Activated CD4-positive, alpha-beta T cell treated with anti-CD3 and anti-CD28 coated beads for 36 hours (primary cell): ENCODE measurements around the gene MRPL19. TPM values are rescaled to one million over a fixed set of nuclear protein-coding genes. Genes with fewer than 3 reads are reported as not detected.

Source experiments
- ATAC-seq: fragments of 200-7000 bp; cut with Tn5 transposase; one replicate; pipeline ENCODE4 v1.10.0; 2021; ENCODE audit warnings: mild to moderate bottlenecking, moderate library complexity
- CTCF ChIA-PET: fragments of 350-600 bp; sonication (Branson Sonifier 250); formaldehyde crosslinking; loops from one replicate; lab custom pipeline; 2021; ENCODE audit warnings: antibody characterized with exemption; lab: Charles Lee
- POLR2A ChIA-PET: fragments of 350-600 bp; sonication (Branson Sonifier 250); formaldehyde crosslinking; loops from one replicate; lab custom pipeline; 2021; ENCODE audit warnings: antibody characterized with exemption, inconsistent platforms; lab: Charles Lee
- DNase-seq: peaks from one replicate; pipeline ENCODE4 v3.0.0-alpha.2; 2020
- H3K27ac Mint-ChIP-seq: one replicate; pipeline ENCODE4 v1.8.0; 2021; ENCODE audit warnings: mixed read lengths
- H3K27me3 Mint-ChIP-seq: one replicate; pipeline ENCODE4 v1.8.0; 2021; ENCODE audit warnings: mixed read lengths
- H3K36me3 Mint-ChIP-seq: one replicate; pipeline ENCODE4 v1.8.0; 2021; ENCODE audit warnings: low read depth, mixed read lengths
- H3K4me1 Mint-ChIP-seq: one replicate; pipeline ENCODE4 v1.8.0; 2021; ENCODE audit warnings: mixed read lengths
- H3K4me3 Mint-ChIP-seq: one replicate; pipeline ENCODE4 v1.8.0; 2021; ENCODE audit warnings: mild to moderate bottlenecking, moderate library complexity, mixed read lengths
- H3K9me3 Mint-ChIP-seq: one replicate; pipeline ENCODE4 v1.8.0; 2021; ENCODE audit warnings: low read depth, mixed read lengths
- intact Hi-C, 2 experiments: fragments of 100-400 bp; cut with DNase I in 1 of 2; cut with micrococcal nuclease in 1 of 2; formaldehyde crosslinking; loops; one replicate each; pipeline versions ENCODE4 v1.14.2 to v1.15.1; 2022 to 2024; cut with DNase I, micrococcal nuclease
- total RNA-seq, 2 experiments: library from RNA; stranded (reverse); gene quantifications; one replicate each; pipeline ENCODE4 v1.2.3, GENCODE V29; 2021

The MRPL19 gene
- total RNA-seq, 2 experiments from 2014 or later, result 45.2 to 72.4 TPM

GRCh38 chr2:75728614-75729419 is 82.2 kb downstream of the MRPL19 start:
- DNase-seq (no peak), ATAC-seq (no peak)
- Mint-ChIP-seq H3K36me3 (no peaks in the 10 kb centered on the region), H3K9me3 (no peaks in the 10 kb centered on the region), H3K4me1 (no peaks in the 10 kb centered on the region), H3K4me3 (no peak overlapping the region), H3K27me3 (peaks cover 10% of the 10 kb centered on the region), H3K27ac (no peak overlapping the region)
- POLR2A ChIA-PET, result interaction anchor here (0.7 kb wide), 1 partner anchor 830 kb away, joined by 4 read pairs; no protein-coding TSS in a partner anchor
- intact Hi-C loops, result no loop called here
- CTCF ChIA-PET, result no interaction called here

- H3K4me3 Mint-ChIP-seq, result no peak overlapping the region
- no peak overlapping the region for H3K27ac Mint-ChIP-seq
- ChIA-PET CTCF (interaction anchor here (0.7 to 1.0 kb wide), 2 partner anchors 11 to 90 kb away, joined by 3 read pairs; no protein-coding TSS in a partner anchor), POLR2A (no interaction called here)
- no peaks in the 10 kb centered on the region for H3K36me3 Mint-ChIP-seq
- no peaks in the 10 kb centered on the region for H3K4me1 Mint-ChIP-seq
- intact Hi-C loops, result no loop called here
- DNase-seq, result no peak
- H3K27me3 Mint-ChIP-seq, result peaks cover 8% of the 10 kb centered on the region
- ATAC-seq, result no peak
- H3K9me3 Mint-ChIP-seq, result no peaks in the 10 kb centered on the region
These were observed 83.3 kb downstream of the MRPL19 start for GRCh38 chr2:75729861-75730260.

- Mint-ChIP-seq H3K27me3 (peaks cover 21% of the 10 kb centered on the region), H3K4me1 (no peaks in the 10 kb centered on the region), H3K27ac (no peak overlapping the region), H3K36me3 (no peaks in the 10 kb centered on the region), H3K9me3 (no peaks in the 10 kb centered on the region), H3K4me3 (no peak overlapping the region)
- ChIA-PET POLR2A (no interaction called here), CTCF (interaction anchor here (1.0 kb wide), 1 partner anchor 21 kb away, joined by 3 read pairs; no protein-coding TSS in a partner anchor)
- intact Hi-C loops, result no loop called here
- DNase-seq, result no peak
- ATAC-seq, result no peak
These were observed 89.7 kb downstream of the MRPL19 start for GRCh38 chr2:75736276-75736675.

GRCh38 chr2:75737961-75738360 is 91.4 kb downstream of the MRPL19 start:
- ChIA-PET CTCF (no interaction called here), POLR2A (no interaction called here)
- H3K27ac Mint-ChIP-seq, result no peak overlapping the region
- no peaks in the 10 kb centered on the region for H3K9me3 Mint-ChIP-seq
- intact Hi-C loops, result no loop called here
- H3K27me3 Mint-ChIP-seq, result peaks cover 25% of the 10 kb centered on the region
- peaks cover 3% of the 10 kb centered on the region for H3K36me3 Mint-ChIP-seq
- ATAC-seq, result no peak
- H3K4me1 Mint-ChIP-seq, result no peaks in the 10 kb centered on the region
- H3K4me3 Mint-ChIP-seq, result no peak overlapping the region
- DNase-seq, result no peak

Other genes starting within 250 kb of the MRPL19 start
- under 1 TPM in 1 of 2 experiments, not detected in 1; 0.11 TPM for gene EVA1A, start 85.8 kb upstream of the MRPL19 start, total RNA-seq
- gene GCFC2, start 64.1 kb downstream of the MRPL19 start, total RNA-seq, result 10 to 100 TPM; 37.6 to 41.1 TPM